ENCODE results near the gene SV2B.

- TF ChIP-seq TCF7L2 (IDR thresholded peaks at IDR 0.05; ENCODE audit: borderline replicate concordance, low read depth, low read length) = no peak
- no peak for TF ChIP-seq REPIN1 (tag by site-specific recombination; IDR thresholded peaks at IDR 0.05; ENCODE audit: low read depth)
- TF ChIP-seq, protein P1, sequence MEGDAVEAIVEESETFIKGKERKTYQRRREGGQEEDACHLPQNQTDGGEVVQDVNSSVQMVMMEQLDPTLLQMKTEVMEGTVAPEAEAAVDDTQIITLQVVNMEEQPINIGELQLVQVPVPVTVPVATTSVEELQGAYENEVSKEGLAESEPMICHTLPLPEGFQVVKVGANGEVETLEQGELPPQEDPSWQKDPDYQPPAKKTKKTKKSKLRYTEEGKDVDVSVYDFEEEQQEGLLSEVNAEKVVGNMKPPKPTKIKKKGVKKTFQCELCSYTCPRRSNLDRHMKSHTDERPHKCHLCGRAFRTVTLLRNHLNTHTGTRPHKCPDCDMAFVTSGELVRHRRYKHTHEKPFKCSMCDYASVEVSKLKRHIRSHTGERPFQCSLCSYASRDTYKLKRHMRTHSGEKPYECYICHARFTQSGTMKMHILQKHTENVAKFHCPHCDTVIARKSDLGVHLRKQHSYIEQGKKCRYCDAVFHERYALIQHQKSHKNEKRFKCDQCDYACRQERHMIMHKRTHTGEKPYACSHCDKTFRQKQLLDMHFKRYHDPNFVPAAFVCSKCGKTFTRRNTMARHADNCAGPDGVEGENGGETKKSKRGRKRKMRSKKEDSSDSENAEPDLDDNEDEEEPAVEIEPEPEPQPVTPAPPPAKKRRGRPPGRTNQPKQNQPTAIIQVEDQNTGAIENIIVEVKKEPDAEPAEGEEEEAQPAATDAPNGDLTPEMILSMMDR (tag by site-specific recombination; IDR thresholded peaks at IDR 0.05) = no peak
- TF ChIP-seq ZNF629 (tag by site-specific recombination; IDR thresholded peaks at IDR 0.05) = no peak
- no peak for TF ChIP-seq HOXA7 (CRISPR knock-in tag; IDR thresholded peaks at IDR 0.05; ENCODE audit: borderline replicate concordance)
- TF ChIP-seq, protein P2, sequence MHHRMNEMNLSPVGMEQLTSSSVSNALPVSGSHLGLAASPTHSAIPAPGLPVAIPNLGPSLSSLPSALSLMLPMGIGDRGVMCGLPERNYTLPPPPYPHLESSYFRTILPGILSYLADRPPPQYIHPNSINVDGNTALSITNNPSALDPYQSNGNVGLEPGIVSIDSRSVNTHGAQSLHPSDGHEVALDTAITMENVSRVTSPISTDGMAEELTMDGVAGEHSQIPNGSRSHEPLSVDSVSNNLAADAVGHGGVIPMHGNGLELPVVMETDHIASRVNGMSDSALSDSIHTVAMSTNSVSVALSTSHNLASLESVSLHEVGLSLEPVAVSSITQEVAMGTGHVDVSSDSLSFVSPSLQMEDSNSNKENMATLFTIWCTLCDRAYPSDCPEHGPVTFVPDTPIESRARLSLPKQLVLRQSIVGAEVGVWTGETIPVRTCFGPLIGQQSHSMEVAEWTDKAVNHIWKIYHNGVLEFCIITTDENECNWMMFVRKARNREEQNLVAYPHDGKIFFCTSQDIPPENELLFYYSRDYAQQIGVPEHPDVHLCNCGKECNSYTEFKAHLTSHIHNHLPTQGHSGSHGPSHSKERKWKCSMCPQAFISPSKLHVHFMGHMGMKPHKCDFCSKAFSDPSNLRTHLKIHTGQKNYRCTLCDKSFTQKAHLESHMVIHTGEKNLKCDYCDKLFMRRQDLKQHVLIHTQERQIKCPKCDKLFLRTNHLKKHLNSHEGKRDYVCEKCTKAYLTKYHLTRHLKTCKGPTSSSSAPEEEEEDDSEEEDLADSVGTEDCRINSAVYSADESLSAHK (tag by site-specific recombination; IDR thresholded peaks at IDR 0.05) = no peak
Measured at GRCh38 chr15:91219206-91219605, 119.1 kb downstream of the SV2B start.
